GM06990 (cell line): ENCODE data around the gene ADARB2.

Source experiments
- DNase-seq: peaks from one replicate; pipeline ENCODE4 v3.0.0-alpha.2; 2011; ENCODE audit not compliant: insufficient read length; ENCODE audit errors: extremely low read depth
- H3K27me3 ChIP-seq: replicated peaks from 2 replicates; pipeline ENCODE4 v1.6.0; 2011; ENCODE audit warnings: low read length; ENCODE audit not compliant: control insufficient read depth, insufficient read depth
- H3K36me3 ChIP-seq: 2 replicates; pipeline ENCODE4 v1.5.1; 2011; ENCODE audit warnings: low read length; ENCODE audit not compliant: control insufficient read depth, insufficient read depth
- H3K4me3 ChIP-seq: replicated peaks from 2 replicates; pipeline ENCODE4 v1.5.1; 2011; ENCODE audit warnings: low read depth, mild to moderate bottlenecking, control low read depth, low read length
- CTCF ChIP-seq: IDR thresholded peaks from 2 replicates; pipeline ENCODE4 v1.5.1; 2011; ENCODE audit warnings: low read length, control low read depth, mild to moderate bottlenecking, inconsistent platforms; ENCODE audit not compliant: insufficient read depth, poor library complexity, severe bottlenecking

Gene ADARB2

GRCh38 chr10:1402016-1402770, 335.1 kb downstream of the ADARB2 start:
- no peak for TF ChIP-seq CTCF
- Histone ChIP-seq H3K36me3 (no peaks in the 10 kb centered on the region), H3K4me3 (no peak overlapping the region), H3K27me3 (no peaks in the 10 kb centered on the region)
- DNase-seq: no peak

GRCh38 chr10:1401071-1401965, 336.0 kb downstream of the ADARB2 start:
- H3K4me3 ChIP-seq: no peak overlapping the region
- H3K27me3 ChIP-seq: no peaks in the 10 kb centered on the region
- no peak for TF ChIP-seq CTCF
- no peaks in the 10 kb centered on the region for H3K36me3 ChIP-seq
- DNase-seq: no peak

- Histone ChIP-seq H3K36me3 (no peaks in the 10 kb centered on the region), H3K4me3 (no peak overlapping the region), H3K27me3 (no peaks in the 10 kb centered on the region)
- no peak for DNase-seq
- TF ChIP-seq CTCF: no peak
Measured at GRCh38 chr10:1400101-1401070, 336.9 kb downstream of the ADARB2 start.

GRCh38 chr10:1399431-1400100, 337.8 kb downstream of the ADARB2 start:
- Histone ChIP-seq H3K4me3 (no peak overlapping the region), H3K27me3 (no peaks in the 10 kb centered on the region), H3K36me3 (no peaks in the 10 kb centered on the region)
- no peak for TF ChIP-seq CTCF
- DNase-seq: no peak
